Brain microvascular endothelial cell (primary cell): Measurements from ENCODE around the gene MAK.
"Not testable (repeated sequence)": the region's sequence is repeated elsewhere in the genome, so short reads cannot be mapped to it uniquely, and the experiment has no call there.

ENCODE experiments used
- DNase-seq: peaks from one replicate; pipeline ENCODE4 v3.0.0-alpha.2; 2020
- H3K27ac ChIP-seq: fragments of 250-450 bp; sonication (Bioruptor Pico); 2 replicates; pipeline ENCODE4 v1.5.1; 2020; ENCODE audit warnings: mild to moderate bottlenecking, moderate library complexity
- H3K27me3 ChIP-seq: fragments of 250-450 bp; sonication (Bioruptor Pico); replicated peaks from 2 replicates; pipeline ENCODE4 v1.5.1; 2020; ENCODE audit warnings: mild to moderate bottlenecking
- H3K36me3 ChIP-seq: fragments of 250-450 bp; sonication (Bioruptor Pico); replicated peaks from 2 replicates; pipeline ENCODE4 v1.5.1; 2020; ENCODE audit warnings: mild to moderate bottlenecking
- H3K4me3 ChIP-seq: 2 replicates; pipeline ENCODE4 v1.5.1; 2011; ENCODE audit warnings: low read depth, mild to moderate bottlenecking, control low read depth, low read length, moderate library complexity
- in situ Hi-C: cut with HindIII; loops from 2 replicates; pipeline ENCODE4 v1.10.0; 2017; ENCODE audit warnings: low sequenced_read_pairs, low pct_ligation_motif_present
- TF ChIP-seq, protein P1 (sequence below): IDR thresholded peaks from 2 replicates; pipeline ENCODE4 v1.5.1; 2011; ENCODE audit warnings: low read depth, mild to moderate bottlenecking, moderate library complexity, low read length, control low read depth, inconsistent platforms; ENCODE audit errors: missing control alignments

MAK gene

GRCh38 chr6:10831609-10832008 lies 6.7 kb downstream of the MAK start:
- Histone ChIP-seq H3K27ac (no peak overlapping the region), H3K4me3 (no peak overlapping the region), H3K36me3 (no peaks in the 10 kb centered on the region), H3K27me3 (peaks cover 8% of the 10 kb centered on the region)
- no peak for DNase-seq
- TF ChIP-seq, protein P1, sequence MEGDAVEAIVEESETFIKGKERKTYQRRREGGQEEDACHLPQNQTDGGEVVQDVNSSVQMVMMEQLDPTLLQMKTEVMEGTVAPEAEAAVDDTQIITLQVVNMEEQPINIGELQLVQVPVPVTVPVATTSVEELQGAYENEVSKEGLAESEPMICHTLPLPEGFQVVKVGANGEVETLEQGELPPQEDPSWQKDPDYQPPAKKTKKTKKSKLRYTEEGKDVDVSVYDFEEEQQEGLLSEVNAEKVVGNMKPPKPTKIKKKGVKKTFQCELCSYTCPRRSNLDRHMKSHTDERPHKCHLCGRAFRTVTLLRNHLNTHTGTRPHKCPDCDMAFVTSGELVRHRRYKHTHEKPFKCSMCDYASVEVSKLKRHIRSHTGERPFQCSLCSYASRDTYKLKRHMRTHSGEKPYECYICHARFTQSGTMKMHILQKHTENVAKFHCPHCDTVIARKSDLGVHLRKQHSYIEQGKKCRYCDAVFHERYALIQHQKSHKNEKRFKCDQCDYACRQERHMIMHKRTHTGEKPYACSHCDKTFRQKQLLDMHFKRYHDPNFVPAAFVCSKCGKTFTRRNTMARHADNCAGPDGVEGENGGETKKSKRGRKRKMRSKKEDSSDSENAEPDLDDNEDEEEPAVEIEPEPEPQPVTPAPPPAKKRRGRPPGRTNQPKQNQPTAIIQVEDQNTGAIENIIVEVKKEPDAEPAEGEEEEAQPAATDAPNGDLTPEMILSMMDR = no peak
- in situ Hi-C loops = no loop called here

DNA sequence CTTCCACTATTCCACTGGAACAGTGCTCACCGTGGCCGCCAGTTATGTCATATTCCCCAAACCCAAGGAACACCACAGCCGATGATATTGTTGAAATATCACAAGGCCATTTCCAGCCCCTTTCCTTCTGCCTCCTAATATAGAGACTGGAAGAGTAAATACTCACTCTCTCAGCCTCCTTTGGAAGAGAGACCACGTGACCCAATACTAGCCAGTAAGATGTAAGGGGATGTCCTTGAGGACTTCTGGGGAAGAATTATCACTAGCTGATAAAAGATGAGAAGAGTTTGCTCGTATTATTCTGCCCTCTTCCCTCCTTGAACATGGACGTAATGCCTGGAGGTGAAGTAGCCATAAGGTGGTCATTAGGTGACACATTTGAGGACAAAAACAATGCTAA lies 13.5 kb downstream of the MAK start:
- no peak for DNase-seq
- H3K36me3 ChIP-seq = no peaks in the 10 kb centered on the region
- in situ Hi-C loops = no loop called here
- no peak overlapping the region for H3K27ac ChIP-seq
- no peak overlapping the region for H3K4me3 ChIP-seq
- H3K27me3 ChIP-seq = no peaks in the 10 kb centered on the region
- TF ChIP-seq, protein P1 = no peak

- Histone ChIP-seq H3K27me3 (no peaks in the 10 kb centered on the region), H3K4me3 (no peak overlapping the region), H3K27ac (no peak overlapping the region), H3K36me3 (no peaks in the 10 kb centered on the region)
- in situ Hi-C loops = no loop called here
- DNase-seq = no peak
- TF ChIP-seq, protein P1 = no peak
These were observed 14.0 kb downstream of the MAK start for GRCh38 chr6:10824297-10824696.

GRCh38 chr6:10814176-10814575 lies 24.2 kb downstream of the MAK start:
- H3K36me3 ChIP-seq, H3K27ac ChIP-seq, H3K27me3 ChIP-seq, in situ Hi-C loops, H3K4me3 ChIP-seq, DNase-seq: not testable (repeated sequence)

DNA sequence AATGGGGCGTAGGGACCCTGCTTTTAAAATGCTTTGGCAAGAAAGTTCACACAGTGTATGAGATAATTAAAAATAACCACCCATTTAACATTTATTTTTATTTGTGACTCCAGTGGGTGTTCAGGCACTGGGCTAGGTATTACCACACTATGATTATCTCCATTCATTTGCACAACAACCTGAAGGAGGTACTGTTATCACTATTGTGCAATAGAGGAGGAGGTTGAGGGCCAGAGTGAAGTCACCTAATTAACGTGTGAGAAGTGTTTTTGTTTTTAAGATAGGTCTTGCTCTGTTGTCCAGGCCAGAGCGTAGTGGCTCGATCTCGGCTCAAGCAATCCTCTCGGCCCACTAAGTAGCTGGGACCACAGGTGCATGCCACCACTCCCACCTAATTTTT lies 29.2 kb downstream of the MAK start:
- Histone ChIP-seq H3K27ac (no peak overlapping the region), H3K27me3 (no peaks in the 10 kb centered on the region), H3K36me3 (no peaks in the 10 kb centered on the region), H3K4me3 (no peak overlapping the region)
- in situ Hi-C loops = no loop called here
- TF ChIP-seq, protein P1 = no peak
- no peak for DNase-seq

- TF ChIP-seq, protein P1 = no peak
- no peak overlapping the region for H3K4me3 ChIP-seq
- no peak for DNase-seq
- no peaks in the 10 kb centered on the region for H3K36me3 ChIP-seq
- no peak overlapping the region for H3K27ac ChIP-seq
- in situ Hi-C loops = no loop called here
- no peaks in the 10 kb centered on the region for H3K27me3 ChIP-seq
These were observed 30.0 kb downstream of the MAK start for GRCh38 chr6:10808376-10808775.
